D721Med (cell line): ENCODE results near the gene ZDHHC3.

ENCODE experiments used
- DNase-seq: peaks from one replicate; pipeline ENCODE4 v3.0.0; 2011; ENCODE audit warnings: low spot score; ENCODE audit not compliant: insufficient read length
- FAIRE-seq: peaks from 2 replicates; lab custom pipeline; 2011; peaks lifted over from hg19 to GRCh38; lab: Jason Lieb, UNC
- TF ChIP-seq, protein P1 (sequence below): IDR thresholded peaks from 2 replicates; pipeline ENCODE4 v1.5.1; 2012; ENCODE audit warnings: mild to moderate bottlenecking, control low read depth; ENCODE audit not compliant: insufficient read depth; ENCODE audit errors: missing control alignments

ZDHHC3 gene

GRCh38 chr3:45016916-45017315 lies 40.9 kb upstream of the ZDHHC3 start:
- FAIRE-seq (no peak), DNase-seq (no peak)
- TF ChIP-seq, protein P1, sequence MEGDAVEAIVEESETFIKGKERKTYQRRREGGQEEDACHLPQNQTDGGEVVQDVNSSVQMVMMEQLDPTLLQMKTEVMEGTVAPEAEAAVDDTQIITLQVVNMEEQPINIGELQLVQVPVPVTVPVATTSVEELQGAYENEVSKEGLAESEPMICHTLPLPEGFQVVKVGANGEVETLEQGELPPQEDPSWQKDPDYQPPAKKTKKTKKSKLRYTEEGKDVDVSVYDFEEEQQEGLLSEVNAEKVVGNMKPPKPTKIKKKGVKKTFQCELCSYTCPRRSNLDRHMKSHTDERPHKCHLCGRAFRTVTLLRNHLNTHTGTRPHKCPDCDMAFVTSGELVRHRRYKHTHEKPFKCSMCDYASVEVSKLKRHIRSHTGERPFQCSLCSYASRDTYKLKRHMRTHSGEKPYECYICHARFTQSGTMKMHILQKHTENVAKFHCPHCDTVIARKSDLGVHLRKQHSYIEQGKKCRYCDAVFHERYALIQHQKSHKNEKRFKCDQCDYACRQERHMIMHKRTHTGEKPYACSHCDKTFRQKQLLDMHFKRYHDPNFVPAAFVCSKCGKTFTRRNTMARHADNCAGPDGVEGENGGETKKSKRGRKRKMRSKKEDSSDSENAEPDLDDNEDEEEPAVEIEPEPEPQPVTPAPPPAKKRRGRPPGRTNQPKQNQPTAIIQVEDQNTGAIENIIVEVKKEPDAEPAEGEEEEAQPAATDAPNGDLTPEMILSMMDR: no peak

DNA sequence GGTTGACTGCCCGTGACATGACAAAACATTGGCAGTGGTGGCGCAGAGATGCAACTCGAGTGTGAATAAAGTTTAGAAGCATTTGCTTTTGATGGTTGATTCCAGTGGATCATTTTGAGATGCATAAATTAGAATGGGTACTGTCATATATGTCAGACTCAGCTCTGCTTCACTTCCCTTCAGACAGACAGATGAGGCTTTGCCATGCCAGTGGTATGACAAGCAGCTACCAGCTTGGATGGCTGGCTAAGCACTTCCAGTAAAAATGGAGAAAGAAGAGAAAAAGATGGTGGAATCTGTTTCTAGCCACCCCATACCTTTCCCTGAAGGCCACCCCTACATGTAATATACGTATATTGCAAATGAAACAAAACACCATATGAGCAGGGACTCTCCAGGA lies 36.6 kb upstream of the ZDHHC3 start:
- TF ChIP-seq, protein P1: no peak
- DNase-seq: no peak
- no peak for FAIRE-seq

- TF ChIP-seq, protein P1: no peak
- DNase-seq: no peak
- no peak for FAIRE-seq
Measured at GRCh38 chr3:45011756-45012508, 36.0 kb upstream of the ZDHHC3 start.

DNA sequence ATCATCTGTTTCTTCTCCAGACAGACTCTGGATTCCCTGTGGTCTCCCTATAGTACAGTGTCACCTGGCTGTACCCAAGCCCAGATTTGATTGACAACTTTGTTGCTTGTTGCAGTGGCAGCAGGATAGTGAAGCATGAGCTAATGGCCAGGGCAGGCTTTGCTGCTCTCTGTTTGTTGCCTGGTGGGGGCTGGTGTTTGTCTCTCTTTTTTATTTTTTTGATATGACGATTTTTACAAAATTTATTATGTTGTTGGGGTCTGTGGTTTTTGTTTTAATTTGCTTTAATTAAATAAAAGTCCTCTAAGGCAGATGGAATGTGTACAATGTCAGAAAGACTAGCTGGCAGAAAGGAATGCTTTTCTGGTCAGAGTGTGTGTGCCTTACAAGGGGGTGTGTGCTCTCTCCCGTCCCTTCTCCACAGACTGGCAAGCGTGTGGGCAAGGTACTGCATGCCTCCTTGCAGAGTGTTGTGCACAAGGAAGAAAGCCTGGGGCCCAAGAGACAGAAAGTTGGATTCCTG lies 34.9 kb upstream of the ZDHHC3 start:
- DNase-seq (no peak), FAIRE-seq (no peak)
- TF ChIP-seq, protein P1: no peak

DNA sequence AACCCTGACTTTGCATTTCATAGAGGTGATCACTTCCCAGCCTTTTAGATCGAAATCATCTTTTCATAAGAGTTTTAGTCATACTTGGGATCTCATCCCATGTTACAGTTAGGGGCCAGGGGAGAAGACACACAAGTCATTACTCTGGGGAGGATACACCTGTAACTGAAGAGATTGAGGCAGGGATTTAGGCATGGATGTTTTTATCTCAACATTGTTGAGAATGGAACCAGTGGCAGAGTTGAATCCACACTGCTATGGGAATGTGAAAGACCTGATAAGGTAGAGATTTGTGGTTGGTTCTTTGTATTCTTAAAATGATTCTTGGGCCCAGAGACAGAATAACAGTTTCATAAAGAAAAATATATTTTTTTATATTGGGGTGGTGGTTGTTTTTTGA lies 33.9 kb upstream of the ZDHHC3 start:
- TF ChIP-seq, protein P1: no peak
- DNase-seq: no peak
- FAIRE-seq: no peak

- TF ChIP-seq, protein P1: no peak
- FAIRE-seq (no peak), DNase-seq (no peak)
Measured at GRCh38 chr3:45008117-45008516, 32.1 kb upstream of the ZDHHC3 start.

GRCh38 chr3:45007091-45007490 lies 31.1 kb upstream of the ZDHHC3 start:
- DNase-seq: no peak
- FAIRE-seq: no peak
- TF ChIP-seq, protein P1: no peak
